Activated CD8-positive, alpha-beta memory T cell treated with anti-CD3 and anti-CD28 coated beads, Interleukin-2, amount 50 U/mL, for 1 hour (primary cell): ENCODE measurements around the gene NAA80.
"Not testable (repeated sequence)": the region's sequence is repeated elsewhere in the genome, so short reads cannot be mapped to it uniquely, and the experiment has no call there.

ENCODE experiments used
- DNase-seq: peaks from one replicate; pipeline ENCODE4 v3.0.0-alpha.2; 2020; ENCODE audit errors: extremely low read depth

Gene NAA80

DNA sequence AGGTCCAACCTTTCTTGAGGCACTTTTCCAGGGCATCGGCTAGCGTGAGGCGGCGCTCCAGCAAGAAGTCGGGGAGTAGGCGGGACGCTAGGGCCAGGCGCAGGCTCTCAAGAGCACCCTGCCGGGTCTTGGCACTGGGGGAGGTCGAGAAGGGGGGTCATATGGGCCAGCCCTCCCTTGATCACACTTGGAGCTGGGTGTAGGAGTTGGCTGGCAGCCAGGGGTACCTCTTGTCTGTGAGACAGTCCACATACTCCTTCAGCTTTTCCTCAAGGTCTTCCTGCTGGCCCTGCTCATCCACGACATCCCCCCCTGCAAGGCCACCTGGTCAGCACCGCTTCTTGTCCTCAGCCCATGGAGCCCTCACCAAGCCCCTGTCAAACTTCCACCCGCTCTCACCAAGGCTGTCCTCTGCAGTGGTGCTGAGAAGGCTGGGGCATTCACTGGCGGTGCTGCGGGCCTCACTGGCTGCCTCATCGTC, 9.0 kb downstream of the NAA80 start:
- no peak for DNase-seq

- DNase-seq: no peak
Measured at GRCh38 chr3:50289130-50289529, 10.1 kb downstream of the NAA80 start.

DNA sequence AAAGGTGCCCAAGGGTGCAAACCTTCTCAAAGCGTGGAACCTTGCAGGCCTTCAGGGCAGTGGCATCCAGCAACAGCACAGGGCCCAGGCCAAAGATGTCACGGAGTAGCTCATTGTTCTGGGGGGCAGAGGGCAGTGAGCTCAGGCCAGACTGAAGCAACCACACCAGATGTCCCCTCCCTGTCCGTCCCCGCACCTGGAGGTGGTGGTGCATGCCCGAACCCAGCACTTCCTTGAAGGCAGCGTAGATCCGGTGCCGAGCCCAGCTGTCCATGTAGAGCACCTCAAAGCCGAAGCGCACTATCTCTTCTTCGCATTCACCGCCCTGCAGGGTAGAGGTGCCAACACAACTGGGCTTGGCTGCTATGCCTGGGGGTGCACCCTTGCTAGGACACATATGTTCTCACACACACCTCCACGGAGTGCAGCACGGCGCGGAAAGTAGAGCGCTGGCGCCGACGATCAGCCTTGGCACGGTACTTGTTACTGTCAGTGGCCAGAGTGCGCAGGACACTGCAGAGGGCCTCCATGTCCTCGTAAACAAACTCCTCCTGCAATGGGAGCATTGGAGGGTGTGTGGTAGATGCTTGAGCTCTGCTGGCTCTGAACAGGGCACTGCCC, 10.7 kb downstream of the NAA80 start:
- no peak for DNase-seq

- no peak for DNase-seq
Measured at GRCh38 chr3:50287262-50287661, 11.9 kb downstream of the NAA80 start.

DNA sequence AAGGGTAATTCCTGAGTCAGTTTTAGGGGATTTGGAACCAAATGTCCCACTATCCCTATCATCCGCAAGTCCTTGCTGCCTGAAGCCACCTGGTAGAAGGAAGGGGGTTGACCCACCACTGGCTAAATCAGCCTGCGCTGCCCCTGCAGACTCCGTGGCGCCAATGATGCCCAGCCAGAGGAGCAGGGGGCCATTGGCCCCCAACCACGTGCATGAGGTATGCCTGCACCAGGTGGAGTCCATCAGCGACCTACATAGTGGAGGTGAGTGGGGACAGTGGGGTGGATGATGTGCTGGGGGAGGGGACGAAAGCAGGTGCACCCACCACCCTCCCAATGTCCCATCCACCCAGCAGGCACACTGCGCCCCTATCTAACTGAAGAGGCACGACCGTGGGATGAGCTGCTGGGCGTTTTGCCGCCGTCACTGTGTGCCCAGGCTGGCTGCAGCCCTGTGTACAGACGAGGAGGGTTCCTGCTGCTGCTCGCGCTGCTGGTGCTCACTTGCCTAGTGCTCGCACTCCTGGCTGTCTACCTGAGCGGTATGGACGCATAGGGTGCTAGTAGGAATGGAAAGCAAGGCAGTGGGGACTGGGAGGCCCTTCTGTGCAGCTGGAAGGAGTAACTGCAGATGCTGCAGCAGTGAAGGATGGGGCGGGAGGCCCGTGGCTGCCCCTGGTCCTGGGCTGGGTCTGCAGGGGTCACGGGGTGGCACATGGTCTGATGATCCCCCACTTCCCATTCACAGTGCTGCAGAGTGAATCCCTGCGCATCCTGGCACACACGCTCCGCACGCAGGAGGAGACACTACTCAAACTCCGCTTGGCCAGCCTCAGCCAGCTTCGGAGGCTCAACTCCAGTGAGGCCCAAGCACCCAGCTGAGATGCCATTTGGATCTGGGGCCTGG, 12.6 kb downstream of the NAA80 start:
- DNase-seq: no peak

DNA sequence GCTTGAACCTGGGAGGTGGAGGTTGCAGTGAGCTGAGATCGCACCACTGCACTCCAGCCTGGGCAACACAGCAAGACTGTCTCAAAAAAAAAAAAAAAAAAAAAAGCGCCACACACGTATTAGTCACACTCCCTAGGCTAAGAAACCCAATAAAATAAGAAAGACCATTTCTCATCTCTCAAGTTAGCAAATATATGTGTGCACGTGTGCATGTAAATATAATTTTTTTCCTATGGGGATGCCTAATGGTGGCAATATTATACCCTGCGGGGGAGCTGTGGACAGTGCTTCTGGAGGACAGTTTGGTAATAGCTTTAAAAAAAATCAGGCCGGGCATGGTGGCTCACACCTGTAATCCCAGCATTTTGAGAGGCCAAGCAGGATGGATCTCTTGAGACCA, 15.1 kb downstream of the NAA80 start:
- DNase-seq: not testable (repeated sequence)

GRCh38 chr3:50279255-50280016, 19.8 kb downstream of the NAA80 start:
- no peak for DNase-seq

DNA sequence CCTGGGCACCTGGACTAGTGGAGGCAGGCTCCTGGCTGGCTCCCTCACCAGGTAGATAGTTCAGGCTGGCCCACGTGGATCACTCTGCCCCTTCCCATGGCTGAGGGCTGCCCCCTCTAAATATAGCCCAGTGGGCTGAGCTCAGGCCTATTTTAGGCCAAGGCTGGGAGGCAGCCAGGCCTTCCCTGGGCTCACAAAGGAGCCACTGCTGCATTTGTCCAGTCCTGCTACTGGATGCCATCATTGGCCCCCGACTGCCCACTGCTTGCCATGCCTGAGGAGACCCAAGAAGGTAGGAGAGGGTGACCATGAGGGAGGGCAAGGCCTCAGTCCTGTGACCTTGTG, 20.4 kb downstream of the NAA80 start, which contains the start of gene LSMEM2:
TSS of gene LSMEM2 (plus strand) at position 208 of the 345 bp plus-strand sequence. CDS start at position 235, 27 bp downstream.
- DNase-seq: no peak

GRCh38 chr3:50278123-50278879, 20.9 kb downstream of the NAA80 start:
- DNase-seq: no peak

GRCh38 chr3:50276762-50277101, 22.5 kb downstream of the NAA80 start:
- no peak for DNase-seq

- DNase-seq: no peak
Measured at GRCh38 chr3:50275996-50276761, 23.0 kb downstream of the NAA80 start.

DNA sequence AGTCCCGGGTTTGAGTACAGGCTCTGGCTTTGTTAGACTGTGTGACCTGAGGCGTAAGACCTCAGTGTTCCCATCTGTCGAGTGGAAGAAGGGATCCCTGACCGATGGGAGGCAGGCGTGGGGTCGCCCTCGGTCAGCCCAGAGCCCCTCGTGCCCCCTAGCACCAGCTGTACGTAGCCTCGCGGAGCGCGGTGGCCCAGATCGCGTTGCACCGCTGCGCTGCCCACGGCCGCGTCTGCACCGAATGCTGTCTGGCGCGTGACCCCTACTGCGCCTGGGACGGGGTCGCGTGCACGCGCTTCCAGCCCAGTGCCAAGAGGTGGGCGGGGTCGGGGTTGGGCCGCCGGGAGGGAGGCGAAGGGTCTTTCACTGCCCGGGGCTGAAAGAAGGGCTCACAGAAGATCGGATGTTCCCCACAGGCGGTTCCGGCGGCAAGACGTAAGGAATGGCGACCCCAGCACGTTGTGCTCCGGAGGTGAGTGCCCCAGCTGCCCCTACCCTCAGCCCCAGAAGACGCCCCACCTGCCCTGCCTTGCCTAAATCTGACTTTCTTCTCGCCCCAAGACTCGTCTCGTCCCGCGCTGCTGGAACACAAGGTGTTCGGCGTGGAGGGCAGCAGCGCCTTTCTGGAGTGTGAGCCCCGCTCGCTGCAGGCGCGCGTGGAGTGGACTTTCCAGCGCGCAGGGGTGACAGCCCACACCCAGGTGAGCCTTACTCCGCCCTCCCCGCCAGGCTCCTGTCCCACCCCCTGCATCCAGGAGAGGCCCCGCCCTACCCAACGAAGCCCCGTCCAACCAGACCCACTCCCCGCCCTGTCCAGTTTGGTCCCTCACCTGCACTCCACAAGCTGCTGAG, 23.8 kb downstream of the NAA80 start:
- no peak for DNase-seq

- no peak for DNase-seq
Measured at GRCh38 chr3:50274371-50275104, 24.7 kb downstream of the NAA80 start.

DNA sequence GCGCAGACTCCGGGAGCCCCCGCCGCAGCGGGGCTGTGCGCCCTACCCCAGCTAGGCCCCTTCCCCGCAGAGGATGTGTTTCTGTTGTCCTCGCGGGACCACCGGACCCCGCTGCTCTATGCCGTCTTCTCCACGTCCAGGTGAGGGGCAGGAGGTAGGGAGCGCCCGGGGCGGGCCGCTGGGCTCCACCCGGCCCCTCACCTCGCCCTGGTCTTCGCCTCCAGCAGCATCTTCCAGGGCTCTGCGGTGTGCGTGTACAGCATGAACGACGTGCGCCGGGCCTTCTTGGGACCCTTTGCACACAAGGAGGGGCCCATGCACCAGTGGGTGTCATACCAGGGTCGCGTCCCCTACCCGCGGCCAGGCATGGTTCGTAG, 25.5 kb downstream of the NAA80 start:
- DNase-seq: no peak

- peak; percentile 50 for DNase-seq
Measured at GRCh38 chr3:50272911-50273688, 26.1 kb downstream of the NAA80 start.

DNA sequence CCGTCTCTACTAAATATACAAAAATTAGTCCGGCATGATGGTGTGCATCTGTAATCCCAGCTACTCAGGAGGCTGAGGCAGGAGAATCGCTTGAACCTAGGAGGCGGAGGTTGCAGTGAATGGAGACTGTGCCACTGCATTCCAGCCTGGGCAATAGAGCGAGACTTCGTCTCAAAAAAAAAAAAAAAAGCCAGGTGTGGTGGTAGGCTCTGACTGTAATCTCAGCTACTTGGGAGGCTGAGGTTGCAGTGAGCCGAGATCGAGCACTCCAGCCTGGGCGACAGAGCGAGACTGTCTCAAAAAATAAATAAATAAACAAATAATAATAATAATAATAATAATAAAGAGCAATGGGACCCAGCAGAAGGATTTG, 26.7 kb downstream of the NAA80 start:
- DNase-seq: not testable (repeated sequence)

DNA sequence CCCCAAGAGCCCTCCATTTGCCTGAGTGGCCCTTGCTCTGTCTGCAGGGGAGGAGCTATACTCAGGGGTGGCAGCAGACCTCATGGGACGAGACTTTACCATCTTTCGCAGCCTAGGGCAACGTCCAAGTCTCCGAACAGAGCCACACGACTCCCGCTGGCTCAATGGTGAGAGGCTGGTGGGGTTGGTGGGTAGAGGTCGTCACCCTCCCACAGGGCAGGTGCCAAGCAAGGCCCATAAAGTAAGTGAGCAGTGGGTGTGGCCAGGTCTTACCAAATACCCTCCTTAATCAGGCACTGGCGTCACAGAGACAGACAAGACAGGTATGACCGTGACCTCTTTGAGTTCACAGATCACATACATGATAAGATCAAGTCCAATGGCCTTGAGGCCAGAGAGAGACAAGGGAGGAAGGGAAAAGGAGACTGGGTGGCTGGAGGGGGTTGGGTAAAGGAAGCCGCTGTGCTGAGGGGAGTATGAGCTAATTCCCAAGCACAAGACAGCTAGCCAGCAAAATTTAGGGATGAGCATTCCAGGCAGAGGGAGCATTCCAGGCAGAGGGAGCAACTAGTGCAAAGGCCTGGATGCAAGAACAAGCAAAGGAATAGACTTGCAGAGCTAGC, 27.8 kb downstream of the NAA80 start:
- DNase-seq: no peak
